Astrocyte of the spinal cord (primary cell): ENCODE data around the gene WDR33.

Experiments
- DNase-seq: peaks from one replicate; pipeline ENCODE4 v3.0.0; 2011; ENCODE audit warnings: low read depth, low spot score
- H3K4me3 ChIP-seq: 2 replicates; pipeline ENCODE4 v1.5.1; 2011; ENCODE audit warnings: low read depth, mild to moderate bottlenecking, low read length, moderate library complexity
- CTCF ChIP-seq: IDR thresholded peaks from 2 replicates; pipeline ENCODE4 v1.5.1; 2012; ENCODE audit warnings: low read depth, mild to moderate bottlenecking, low read length, inconsistent platforms
- in situ Hi-C: cut with HindIII; loops from 2 replicates; pipeline ENCODE4 v1.10.0; 2017; ENCODE audit warnings: low sequenced_read_pairs

Gene WDR33

GRCh38 chr2:127810619-127811396 is at the start of gene WDR33:
Gene WDR33, minus strand, starts transcription at chr2:127811171. Its CDS starts 40,190 bp downstream, at chr2:127770981.
- peak within 1 kb of the TSS; percentile 73 for H3K4me3 ChIP-seq
- in situ Hi-C loops, result no loop called here
- DNase-seq, result peak; percentile 89
- peak; percentile 14 for TF ChIP-seq CTCF

GRCh38 chr2:127860130-127860529 is 49.2 kb upstream of the WDR33 start:
- TF ChIP-seq CTCF, result no peak
- no peak for DNase-seq
- in situ Hi-C loops, result no loop called here
- H3K4me3 ChIP-seq, result no peak overlapping the region

GRCh38 chr2:127859712-127860085 is 48.7 kb upstream of the WDR33 start:
- DNase-seq, result no peak
- no peak overlapping the region for H3K4me3 ChIP-seq
- no peak for TF ChIP-seq CTCF
- in situ Hi-C loops, result no loop called here

- in situ Hi-C loops, result no loop called here
- DNase-seq, result no peak
Measured at GRCh38 chr2:127857265-127857808, 46.4 kb upstream of the WDR33 start.

GRCh38 chr2:127853671-127854070 is 42.7 kb upstream of the WDR33 start:
- in situ Hi-C loops, result no loop called here
- TF ChIP-seq CTCF, result no peak
- no peak for DNase-seq
- no peak overlapping the region for H3K4me3 ChIP-seq

More at GRCh38 chr2:127857265-127857808, 46.4 kb upstream of the WDR33 start:
- TF ChIP-seq CTCF, result no peak
- peak overlapping the region; percentile 85 for H3K4me3 ChIP-seq

GRCh38 chr2:127852388-127852787 is 41.4 kb upstream of the WDR33 start:
- H3K4me3 ChIP-seq, result no peak overlapping the region
- no peak for DNase-seq
- in situ Hi-C loops, result no loop called here
- no peak for TF ChIP-seq CTCF
